HepG2 (cell line): Measurements from ENCODE around the gene PSIP1. TPM values are rescaled to one million over a fixed set of nuclear protein-coding genes. Genes with fewer than 3 reads are reported as not detected.

Source experiments
- CTCF ChIP-seq: sonication (generic); formaldehyde crosslinking; IDR thresholded peaks from 2 replicates; pipeline ENCODE4 v1.5.0; 2020; ENCODE audit warnings: mild to moderate bottlenecking, missing genetic modification reagents, moderate library complexity
- GATAD2A ChIP-seq: IDR thresholded peaks from 2 replicates; pipeline ENCODE4 v1.6.1; 2016
- MAFG ChIP-seq: sonication (generic); formaldehyde crosslinking; IDR thresholded peaks from 2 replicates; pipeline ENCODE4 v1.5.1; 2020; ENCODE audit warnings: mild to moderate bottlenecking, missing genetic modification reagents
- MED8 ChIP-seq: sonication (generic); formaldehyde crosslinking; IDR thresholded peaks from 2 replicates; pipeline ENCODE4 v1.8.1; 2023; ENCODE audit warnings: mild to moderate bottlenecking, missing genetic modification reagents; ENCODE audit not compliant: insufficient replicate concordance
- MEIS1 ChIP-seq: sonication (generic); formaldehyde crosslinking; IDR thresholded peaks from 2 replicates; pipeline ENCODE4 v1.9.0; 2021; ENCODE audit warnings: mild to moderate bottlenecking, missing genetic modification reagents, moderate library complexity, borderline replicate concordance
- PRPF4 ChIP-seq: fragments of 200-400 bp; formaldehyde crosslinking; IDR thresholded peaks from 2 replicates; pipeline ENCODE4 v1.6.1; 2016; ENCODE audit warnings: low read length, low read depth; ENCODE audit not compliant: poor library complexity, severe bottlenecking
- TAF15 ChIP-seq: fragments of 200-400 bp; formaldehyde crosslinking; IDR thresholded peaks from one replicate; pipeline ENCODE4 v1.6.1; 2018; ENCODE audit warnings: mild to moderate bottlenecking, low read depth, low read length; ENCODE audit not compliant: poor library complexity, severe bottlenecking
- TSC22D2 ChIP-seq: sonication (generic); formaldehyde crosslinking; IDR thresholded peaks from 2 replicates; pipeline ENCODE4 v1.5.1; 2020; ENCODE audit warnings: missing genetic modification reagents, mild to moderate bottlenecking, borderline replicate concordance
- ZNF614 ChIP-seq: IDR thresholded peaks from 2 replicates; pipeline ENCODE4 v1.6.1; 2018; ENCODE audit warnings: missing biosample characterization, missing genetic modification reagents, inconsistent platforms, borderline replicate concordance
- polyA plus RNA-seq, 8 experiments: library from polyadenylated mRNA; depleted of rRNA in 3 of 8; stranded (reverse) in 7 of 8; unstranded in 1 of 8; fragments of >200 nt; fragmentation: Illumina TruSeq in 4 of 8; extraction: Trizol in 4 of 8; gene quantifications; 2 replicates each; pipeline versions ENCODE4 v1.2.1 to v1.2.3, GENCODE V29; 2011 to 2016; ENCODE audit warnings: low read depth in 4 of 8, missing spikeins in 1 of 8, mixed read lengths in 1 of 8; ENCODE audit not compliant: insufficient read depth in 1 of 8
- total RNA-seq, 5 experiments: library from RNA; depleted of rRNA; stranded (reverse); fragments of >200 nt; fragmentation: Illumina TruSeq; extraction: Trizol; gene quantifications; 2 replicates each; pipeline ENCODE4 v1.2.3, GENCODE V29; 2016; ENCODE audit warnings: low read depth in 1 of 5
- TF ChIP-seq, protein P1 (sequence below): sonication (generic); formaldehyde crosslinking; IDR thresholded peaks from 2 replicates; pipeline ENCODE4; 2020; ENCODE audit warnings: missing genetic modification reagents, mild to moderate bottlenecking, borderline replicate concordance
- TF ChIP-seq, protein P2 (sequence below): sonication (generic); formaldehyde crosslinking; IDR thresholded peaks from 2 replicates; pipeline ENCODE4 v1.9.0; 2021; ENCODE audit warnings: missing genetic modification reagents, mild to moderate bottlenecking, borderline replicate concordance
- TF ChIP-seq, protein P3 (sequence below): sonication (generic); formaldehyde crosslinking; IDR thresholded peaks from 2 replicates; pipeline ENCODE4 v1.8.0; 2022; ENCODE audit warnings: missing genetic modification reagents, mild to moderate bottlenecking, borderline replicate concordance

The PSIP1 gene
- total and polyA plus RNA-seq, 2 of the 13 experiments (the other 11 are each of a cell fraction or from before 2014, with no cell fraction given), result 12.6 to 46.4 TPM

DNA sequence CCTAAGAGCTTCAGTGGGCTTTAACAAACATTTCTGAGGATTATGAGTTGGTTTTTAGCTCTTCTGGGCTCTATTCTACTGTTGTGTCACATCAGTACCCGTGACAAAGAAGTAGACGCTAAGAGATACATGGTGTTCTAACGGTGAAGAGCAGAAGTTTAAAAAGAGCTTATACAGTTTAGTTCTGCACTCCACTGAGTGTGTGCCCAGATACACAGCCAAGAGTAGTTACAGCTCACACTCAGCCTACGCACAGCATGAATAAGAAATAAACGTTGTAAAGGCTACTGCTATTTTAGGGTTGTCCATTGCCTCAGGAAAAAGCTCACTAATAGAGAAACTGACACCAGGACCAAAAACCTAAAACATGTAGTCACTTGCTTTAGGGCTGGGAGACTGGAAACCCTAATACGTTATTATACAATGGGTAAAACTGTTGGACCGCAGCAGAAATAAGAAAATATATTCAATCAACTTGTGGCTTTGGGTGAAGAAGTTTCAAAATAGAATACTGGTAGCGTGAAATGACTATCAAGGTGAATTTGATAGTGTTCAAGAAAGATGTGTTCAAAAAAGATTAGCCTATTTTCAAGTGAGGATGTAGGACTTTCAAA is 34.7 kb downstream of the PSIP1 start (continued):
- TF ChIP-seq PRPF4 (no peak), GATAD2A (CRISPR knock-in tag) (no peak), MED8 (CRISPR knock-in tag) (no peak), MAFG (CRISPR knock-in tag) (no peak), TAF15 (no peak), CTCF (CRISPR knock-in tag) (no peak), TSC22D2 (CRISPR knock-in tag) (no peak), ZNF614 (CRISPR knock-in tag) (no peak), MEIS1 (CRISPR knock-in tag) (no peak)
- TF ChIP-seq, protein P1, sequence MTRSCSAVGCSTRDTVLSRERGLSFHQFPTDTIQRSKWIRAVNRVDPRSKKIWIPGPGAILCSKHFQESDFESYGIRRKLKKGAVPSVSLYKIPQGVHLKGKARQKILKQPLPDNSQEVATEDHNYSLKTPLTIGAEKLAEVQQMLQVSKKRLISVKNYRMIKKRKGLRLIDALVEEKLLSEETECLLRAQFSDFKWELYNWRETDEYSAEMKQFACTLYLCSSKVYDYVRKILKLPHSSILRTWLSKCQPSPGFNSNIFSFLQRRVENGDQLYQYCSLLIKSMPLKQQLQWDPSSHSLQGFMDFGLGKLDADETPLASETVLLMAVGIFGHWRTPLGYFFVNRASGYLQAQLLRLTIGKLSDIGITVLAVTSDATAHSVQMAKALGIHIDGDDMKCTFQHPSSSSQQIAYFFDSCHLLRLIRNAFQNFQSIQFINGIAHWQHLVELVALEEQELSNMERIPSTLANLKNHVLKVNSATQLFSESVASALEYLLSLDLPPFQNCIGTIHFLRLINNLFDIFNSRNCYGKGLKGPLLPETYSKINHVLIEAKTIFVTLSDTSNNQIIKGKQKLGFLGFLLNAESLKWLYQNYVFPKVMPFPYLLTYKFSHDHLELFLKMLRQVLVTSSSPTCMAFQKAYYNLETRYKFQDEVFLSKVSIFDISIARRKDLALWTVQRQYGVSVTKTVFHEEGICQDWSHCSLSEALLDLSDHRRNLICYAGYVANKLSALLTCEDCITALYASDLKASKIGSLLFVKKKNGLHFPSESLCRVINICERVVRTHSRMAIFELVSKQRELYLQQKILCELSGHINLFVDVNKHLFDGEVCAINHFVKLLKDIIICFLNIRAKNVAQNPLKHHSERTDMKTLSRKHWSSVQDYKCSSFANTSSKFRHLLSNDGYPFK (CRISPR knock-in tag), result no peak
- TF ChIP-seq, protein P2, sequence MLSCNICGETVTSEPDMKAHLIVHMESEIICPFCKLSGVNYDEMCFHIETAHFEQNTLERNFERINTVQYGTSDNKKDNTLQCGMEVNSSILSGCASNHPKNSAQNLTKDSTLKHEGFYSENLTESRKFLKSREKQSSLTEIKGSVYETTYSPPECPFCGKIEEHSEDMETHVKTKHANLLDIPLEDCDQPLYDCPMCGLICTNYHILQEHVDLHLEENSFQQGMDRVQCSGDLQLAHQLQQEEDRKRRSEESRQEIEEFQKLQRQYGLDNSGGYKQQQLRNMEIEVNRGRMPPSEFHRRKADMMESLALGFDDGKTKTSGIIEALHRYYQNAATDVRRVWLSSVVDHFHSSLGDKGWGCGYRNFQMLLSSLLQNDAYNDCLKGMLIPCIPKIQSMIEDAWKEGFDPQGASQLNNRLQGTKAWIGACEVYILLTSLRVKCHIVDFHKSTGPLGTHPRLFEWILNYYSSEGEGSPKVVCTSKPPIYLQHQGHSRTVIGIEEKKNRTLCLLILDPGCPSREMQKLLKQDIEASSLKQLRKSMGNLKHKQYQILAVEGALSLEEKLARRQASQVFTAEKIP, result no peak
- TF ChIP-seq, protein P3, sequence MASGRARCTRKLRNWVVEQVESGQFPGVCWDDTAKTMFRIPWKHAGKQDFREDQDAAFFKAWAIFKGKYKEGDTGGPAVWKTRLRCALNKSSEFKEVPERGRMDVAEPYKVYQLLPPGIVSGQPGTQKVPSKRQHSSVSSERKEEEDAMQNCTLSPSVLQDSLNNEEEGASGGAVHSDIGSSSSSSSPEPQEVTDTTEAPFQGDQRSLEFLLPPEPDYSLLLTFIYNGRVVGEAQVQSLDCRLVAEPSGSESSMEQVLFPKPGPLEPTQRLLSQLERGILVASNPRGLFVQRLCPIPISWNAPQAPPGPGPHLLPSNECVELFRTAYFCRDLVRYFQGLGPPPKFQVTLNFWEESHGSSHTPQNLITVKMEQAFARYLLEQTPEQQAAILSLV (CRISPR knock-in tag), result no peak
- TF ChIP-seq, all 625 proteins: peak for 0
